GM21360 (cell line): ENCODE results near the gene NPTN.

Experiments used
- ATAC-seq: cut with Tn5 transposase; IDR thresholded peaks from one replicate; pipeline ENCODE4 v1.9.1; 2021; ENCODE audit warnings: mild to moderate bottlenecking, moderate library complexity; ENCODE audit not compliant: unreplicated experiment

Gene NPTN

DNA sequence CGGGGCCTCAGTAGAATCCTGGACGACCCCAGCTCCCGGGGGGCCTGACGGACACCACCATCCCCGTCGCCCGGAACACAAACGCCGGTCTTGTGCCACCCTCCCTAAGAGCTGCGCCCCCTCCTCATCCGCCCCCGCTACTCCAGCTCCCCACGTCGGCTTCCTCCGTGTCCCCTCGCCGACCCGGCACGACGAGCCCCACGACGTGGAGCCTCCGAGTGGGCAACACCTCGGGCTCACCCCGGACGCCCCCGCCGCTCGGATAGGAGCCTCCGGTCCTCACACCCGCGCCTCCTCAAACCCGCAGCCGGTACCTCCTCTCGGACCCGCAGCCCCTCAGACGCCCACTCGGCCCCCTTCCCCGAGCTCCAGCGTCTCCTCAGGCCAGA is 525 bp downstream of the NPTN start:
- ATAC-seq: peak; percentile 4

DNA sequence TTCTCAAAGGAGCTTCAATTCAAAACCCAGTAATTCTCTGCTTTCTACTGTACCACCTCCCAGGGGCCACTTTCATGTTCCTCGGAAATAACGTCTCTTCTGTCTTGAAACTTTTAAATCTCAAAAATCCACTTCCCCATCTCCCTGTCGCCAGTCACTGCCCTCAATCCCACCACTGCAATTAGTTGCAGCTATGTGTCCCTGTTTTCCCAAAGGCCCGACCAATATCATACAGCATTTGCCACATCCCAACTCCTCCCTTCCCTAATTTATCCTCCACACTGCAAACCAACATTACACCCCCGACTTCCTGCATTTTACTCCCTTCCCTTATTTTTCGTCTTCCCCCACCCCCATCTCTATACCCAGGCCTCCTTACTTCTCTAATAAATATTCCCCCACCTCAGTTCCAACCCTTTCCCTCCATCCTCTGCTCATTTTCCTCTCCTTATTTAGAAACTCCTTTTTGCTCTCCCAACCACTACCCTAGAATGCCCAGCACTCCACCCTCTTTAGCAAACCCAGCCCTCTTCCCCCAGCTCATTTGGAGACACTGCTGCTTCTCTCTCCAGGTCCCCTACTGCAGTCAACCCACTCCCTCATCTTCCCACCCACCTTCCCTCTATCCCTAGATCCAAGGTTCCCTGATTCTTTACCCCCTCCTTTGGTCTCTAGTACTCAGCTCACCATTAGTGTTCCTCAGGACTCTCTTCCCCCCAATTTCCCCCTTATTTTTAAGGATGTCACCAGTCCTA is 1.1 kb downstream of the NPTN start:
- ATAC-seq: no peak

DNA sequence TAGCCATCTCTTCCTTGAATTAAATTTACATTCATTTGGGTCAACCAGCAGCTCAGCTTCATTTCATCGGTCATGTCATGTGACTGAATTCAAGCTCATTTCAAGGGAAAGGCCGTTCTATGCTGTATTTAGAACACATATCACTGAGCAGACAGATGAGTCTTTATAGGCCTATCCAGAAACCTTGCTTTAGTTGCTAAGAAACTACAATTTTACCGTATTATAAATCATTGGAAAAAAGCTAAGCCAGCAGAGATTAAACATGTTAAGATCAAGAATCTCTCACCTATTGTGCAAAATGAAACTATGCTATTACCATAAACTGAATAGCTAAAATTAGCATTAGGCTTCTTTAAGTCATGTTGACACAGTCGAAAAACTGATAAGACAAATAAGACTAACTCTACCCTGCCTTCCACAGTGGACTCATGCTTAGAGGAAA is 2.2 kb downstream of the NPTN start:
- no peak for ATAC-seq

DNA sequence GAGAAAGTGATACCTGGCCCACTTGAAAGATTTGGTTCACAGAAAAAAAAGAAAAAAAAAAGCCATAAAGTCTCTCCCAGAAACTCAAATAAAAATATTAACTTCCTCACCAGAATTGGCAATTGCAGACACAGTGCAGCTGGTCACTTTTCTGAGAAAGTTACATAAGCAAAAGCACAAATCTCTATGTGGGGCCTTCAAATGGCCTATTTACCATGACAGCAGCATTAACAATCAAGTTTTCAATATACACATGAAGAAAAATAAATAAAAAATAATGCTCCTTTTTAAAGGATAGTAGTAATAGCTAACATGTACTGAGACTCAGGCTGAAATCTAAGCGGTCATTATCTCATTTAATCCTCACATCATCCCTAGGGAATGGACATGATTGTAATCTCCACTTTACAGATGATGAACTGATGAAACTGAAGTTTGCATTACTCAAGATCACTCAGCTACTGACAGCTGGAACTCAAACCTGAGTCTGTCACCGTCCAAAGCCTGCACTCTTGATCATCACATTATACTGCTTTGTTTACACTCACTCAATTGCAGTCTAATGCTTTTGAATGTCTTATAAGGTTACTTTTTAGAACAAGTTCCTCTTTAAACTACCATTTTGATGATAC is 3.3 kb downstream of the NPTN start:
- ATAC-seq: no peak

DNA sequence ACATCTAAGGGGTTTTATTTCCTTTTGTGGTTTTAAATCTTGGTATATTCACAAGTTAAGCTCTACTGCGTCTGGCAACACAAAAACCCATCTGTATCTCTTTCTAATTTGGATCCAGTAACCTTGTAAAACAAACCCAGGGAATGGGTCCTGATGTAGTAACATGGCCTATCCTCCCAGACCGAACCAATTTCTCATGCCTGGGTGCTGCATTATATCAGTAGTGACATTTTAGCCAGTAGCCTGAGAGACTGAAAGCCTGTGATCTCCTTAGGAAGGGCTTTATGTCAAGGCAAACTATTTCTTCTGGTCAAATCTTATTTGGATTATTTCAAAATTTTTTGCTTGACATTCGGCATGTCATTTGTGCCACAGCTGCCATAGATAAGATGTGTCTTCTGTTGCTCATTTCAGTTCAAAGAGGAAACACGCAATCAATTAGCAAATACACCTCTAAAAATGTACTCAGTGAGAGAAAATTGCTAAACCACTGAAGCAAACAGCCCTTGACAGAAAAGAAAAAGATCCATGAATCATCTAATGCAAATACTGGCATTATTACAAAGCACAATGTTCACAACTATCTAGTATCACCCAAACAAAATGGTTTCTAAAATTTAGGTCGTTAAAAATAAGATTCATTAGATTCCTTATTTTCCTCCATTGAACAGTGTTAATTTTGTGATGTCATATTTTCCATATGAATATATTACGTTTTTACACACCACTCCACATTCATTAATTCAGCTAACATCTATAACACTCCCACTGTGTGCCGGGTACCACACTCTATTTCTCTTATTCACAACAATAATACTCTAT is 4.0 kb downstream of the NPTN start:
- no peak for ATAC-seq

DNA sequence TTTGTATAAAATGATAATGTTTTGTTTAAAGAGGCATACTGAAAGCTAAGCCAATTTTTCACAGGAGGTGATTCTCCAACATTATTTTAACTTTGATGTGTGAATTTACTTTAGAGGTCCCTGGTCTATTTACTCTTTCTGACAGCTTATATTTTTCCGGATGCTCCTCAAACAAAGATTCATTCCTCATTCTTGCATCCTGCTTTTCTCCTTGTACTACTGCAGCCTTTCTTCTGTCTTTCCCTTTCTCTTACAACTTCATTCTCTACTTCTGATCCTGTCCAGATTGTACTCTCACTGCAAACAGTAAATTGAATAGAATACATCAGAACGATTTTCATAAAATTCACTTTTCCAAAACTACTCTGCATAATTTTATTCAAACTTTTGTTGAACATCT is 5.1 kb downstream of the NPTN start:
- no peak for ATAC-seq

DNA sequence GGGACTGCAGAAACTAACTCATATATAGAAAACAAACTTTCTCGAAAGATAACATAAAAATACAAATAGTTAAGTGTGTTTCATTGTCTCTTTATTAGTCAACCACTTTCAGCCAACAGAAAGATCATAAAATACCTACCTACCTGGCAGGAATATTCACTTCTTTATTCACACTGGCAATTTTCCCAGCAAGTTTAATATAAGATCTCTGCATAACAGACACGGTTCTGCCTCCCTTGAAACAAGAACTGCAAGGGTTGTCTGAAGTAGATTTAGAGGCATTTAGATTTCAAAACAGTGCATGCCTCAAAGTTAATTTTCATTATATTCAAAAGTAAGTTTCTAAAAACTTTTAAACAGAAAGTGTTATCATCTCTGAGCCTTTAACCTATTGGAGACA is 7.1 kb downstream of the NPTN start:
- no peak for ATAC-seq

DNA sequence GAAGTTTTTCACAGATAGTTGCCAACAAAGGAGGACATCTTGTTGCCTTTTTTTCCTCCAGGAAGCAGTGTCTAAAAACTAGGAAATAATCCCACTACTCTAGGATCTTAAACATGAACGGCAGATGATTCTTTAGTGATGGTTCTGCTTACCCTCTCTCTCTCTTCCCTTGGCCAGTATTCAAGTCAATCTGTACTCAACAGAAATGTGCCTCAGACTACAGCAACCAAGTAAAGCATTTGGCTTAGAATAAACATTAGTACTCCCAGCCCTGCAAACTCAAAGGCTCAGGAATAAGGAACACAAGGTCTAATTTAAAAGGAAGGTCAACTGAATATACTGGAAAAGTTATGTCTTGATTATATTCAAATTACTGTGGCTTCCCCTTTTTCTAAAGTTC is 8.7 kb downstream of the NPTN start:
- ATAC-seq: no peak

DNA sequence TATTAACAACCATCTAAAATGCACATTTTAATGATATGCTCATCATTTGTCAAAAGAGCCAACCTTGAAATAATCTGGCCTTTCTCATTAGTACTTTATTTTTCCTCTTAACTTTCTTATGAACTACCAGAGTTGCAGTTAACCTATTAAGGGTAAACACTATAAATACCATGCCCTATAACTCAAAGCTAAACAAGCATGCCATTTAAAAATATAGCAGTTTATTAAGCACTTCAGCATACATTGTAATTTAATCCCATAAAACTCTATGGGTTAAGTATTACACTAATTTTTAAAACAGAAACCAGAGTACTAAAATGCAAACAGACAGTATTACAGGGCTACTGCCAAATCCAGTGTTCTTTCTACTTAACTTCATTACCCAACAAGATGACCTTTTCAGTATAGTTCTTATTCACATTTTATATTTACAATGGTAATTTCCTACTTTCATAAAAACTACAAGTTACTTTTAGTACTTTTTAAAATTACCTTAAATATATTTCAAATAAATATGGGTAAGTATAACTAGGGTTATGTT is 11.8 kb downstream of the NPTN start:
- no peak for ATAC-seq

DNA sequence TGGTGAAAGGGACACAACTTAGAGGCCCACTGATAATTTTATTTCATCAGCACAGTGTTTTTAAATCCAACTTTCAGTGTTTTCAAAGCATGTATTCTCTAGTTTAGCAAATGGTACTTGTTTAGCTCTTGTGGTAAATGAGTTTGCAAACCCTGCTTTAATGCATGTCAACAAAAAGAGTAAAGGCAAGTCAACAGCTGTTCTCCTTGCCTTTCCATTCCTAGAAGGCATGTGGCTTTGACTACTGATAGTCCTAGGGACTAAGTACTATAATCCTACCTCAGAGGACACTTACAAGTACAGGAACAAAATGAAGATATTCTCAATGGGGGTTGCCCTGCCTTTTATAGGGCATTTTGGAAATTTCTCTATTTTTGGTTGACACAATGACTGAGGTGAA is 13.1 kb downstream of the NPTN start:
- no peak for ATAC-seq

DNA sequence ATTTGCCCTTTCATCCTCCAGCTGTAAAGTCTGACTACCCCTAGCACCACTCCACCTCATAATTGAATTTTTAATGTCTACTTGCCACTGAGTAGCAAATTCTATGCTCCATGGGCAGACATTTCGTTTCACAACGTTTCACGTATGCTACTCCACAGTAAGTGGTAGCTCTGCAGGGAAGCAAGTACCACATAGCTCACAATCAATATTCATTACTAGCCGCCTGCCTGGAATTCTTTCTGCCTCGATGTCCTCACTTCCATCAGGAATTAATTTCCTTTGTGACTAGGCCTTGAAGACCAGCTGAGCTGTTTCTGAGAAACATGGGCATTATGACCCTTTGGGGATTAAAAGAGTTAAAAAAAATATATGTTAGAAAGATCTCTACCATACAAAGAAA is 15.3 kb downstream of the NPTN start:
- ATAC-seq: no peak

DNA sequence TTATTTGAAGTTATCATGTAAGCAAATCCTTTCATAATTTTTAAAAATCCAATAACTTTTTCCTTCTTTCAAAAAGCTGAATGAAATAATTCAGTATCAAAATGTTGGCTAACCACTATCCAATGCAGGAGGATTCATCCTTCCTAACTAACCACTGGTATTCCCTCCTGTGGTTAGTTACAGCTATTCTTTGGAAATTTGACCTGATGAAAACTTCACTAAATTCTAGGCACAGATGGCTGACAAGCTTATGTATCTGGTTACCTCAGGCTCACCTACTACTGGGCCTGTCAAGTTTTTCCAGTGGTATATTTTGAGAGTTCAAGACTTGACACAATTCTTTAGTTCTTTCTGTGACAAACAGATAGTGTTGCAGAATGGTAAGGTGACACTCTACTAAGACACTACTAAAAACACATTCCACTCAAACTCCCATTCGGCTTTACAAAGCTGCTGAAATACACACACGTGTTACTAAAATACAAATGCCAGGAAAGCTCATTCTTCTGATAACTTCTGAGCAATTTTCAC is 15.8 kb downstream of the NPTN start:
- ATAC-seq: no peak

DNA sequence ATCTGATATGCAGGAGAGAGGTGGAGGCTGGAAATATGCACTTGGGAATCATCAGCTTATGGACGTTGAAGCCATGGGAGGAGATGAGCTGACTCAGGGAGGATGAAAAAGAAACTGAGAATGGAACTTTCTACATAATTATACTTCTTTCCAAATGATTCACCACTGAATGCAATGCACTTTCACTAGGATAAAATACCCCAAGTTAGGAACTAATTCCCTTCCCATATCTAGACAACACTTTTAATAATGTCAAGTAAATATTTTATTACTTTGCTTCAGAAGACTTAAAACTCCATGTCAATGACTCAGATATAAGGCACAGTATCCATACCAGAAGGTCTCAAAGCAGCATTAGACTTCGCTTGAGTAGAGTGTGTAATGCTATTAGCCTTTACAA is 24.2 kb downstream of the NPTN start:
- ATAC-seq: no peak

DNA sequence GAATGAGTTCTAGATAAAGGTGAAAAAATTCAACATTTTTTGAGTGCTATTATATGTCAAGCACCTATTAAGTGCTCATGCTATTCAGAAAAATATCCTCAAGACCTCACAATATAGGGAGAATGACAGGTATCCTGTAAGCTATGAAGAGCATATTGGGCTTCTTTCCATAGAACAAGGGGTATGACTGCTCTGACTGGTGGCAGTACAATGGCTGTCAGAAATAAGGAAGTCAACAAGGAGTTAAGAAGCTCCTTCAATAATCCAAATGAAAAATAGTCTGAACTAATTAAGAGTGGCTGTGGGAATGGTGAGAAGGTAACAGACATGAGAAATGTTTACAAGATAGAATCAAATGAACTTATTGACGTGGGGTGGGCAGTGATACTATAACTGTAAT is 24.7 kb downstream of the NPTN start:
- ATAC-seq: no peak

DNA sequence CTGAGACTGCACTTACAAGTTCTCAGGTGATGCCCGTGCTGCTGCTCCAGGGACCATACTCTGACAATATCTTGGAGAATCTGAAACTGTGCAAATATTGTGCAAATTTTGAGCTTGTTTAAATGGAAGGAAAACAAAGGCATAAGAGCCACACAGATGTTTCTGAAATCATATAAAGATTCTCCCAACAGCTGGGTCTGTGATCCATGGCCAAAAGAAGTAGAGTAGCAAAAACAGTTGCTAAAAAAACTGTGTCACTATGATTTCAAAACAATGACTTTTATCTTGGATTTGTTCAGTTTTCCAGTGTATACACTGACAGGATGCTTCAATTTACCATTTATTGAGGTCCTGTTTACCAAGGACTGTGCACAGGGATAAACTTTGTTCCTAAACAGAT is 25.3 kb downstream of the NPTN start:
- ATAC-seq: no peak

DNA sequence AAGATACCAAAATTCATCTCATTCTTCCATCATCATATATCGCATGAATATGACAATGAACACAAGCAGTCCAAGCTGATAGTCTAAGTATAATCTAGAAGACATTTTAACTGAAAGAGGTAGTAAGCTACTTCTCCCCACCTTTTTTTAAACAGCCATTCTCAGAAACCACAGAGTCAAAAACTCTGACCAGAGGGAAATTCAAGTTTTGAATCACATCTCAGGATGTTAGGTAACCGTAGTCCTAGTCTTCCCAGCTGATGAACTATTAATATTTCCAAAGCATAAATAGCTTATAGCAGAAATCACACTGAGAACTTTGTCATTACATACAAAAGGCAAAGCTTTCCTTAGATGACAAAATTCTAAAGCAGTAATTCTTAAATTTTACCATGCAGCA is 25.8 kb downstream of the NPTN start:
- no peak for ATAC-seq

DNA sequence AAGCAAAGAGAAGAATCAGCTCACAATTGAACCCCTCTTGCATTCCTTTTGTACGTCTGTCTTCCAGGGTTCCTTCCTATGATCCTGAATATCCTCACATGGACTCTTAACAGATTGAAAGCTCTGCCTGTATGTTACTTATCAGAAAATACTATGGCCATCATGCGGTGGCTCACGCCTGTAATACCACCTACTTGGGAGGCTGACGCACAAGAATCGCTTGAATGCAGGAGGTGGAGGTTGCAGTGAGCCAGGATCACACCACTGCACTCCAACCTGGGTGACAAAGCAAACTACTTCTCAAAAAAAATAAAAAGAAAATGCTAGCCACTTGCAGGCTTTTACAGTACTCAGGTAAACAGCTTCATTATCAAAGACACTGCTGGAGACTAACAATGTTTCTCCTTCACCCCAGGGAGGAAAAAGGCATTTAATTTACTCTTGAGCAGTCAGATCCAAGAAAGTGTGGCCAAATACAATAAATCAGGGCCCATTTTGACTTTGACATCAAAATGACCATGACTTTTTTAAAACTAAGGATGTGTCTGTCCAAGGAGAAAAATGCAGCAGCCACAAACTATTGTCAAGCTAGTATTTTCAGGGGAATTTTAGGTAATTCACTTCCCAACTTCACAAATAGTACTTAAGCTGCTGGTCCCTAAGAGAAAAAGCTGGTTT is 27.3 kb downstream of the NPTN start:
- ATAC-seq: no peak

DNA sequence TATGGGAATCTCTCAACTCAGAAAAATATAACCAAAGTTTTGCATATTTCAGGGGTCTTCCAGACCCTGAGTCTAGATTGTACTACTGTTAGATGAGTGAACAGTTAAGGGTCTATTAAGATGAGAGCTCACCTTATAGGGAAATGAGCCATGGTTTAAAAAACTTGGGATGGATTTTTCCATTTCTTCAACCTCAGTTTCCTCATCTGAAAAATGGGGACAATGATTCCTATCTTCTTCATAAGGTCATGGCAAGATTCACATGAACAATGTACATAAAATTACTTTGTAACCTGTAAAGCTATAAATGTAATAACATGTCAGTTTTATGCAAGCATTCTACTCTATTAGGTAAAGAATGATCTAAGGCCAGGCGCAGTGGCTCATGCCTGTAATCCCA is 28.7 kb downstream of the NPTN start:
- ATAC-seq: no peak

DNA sequence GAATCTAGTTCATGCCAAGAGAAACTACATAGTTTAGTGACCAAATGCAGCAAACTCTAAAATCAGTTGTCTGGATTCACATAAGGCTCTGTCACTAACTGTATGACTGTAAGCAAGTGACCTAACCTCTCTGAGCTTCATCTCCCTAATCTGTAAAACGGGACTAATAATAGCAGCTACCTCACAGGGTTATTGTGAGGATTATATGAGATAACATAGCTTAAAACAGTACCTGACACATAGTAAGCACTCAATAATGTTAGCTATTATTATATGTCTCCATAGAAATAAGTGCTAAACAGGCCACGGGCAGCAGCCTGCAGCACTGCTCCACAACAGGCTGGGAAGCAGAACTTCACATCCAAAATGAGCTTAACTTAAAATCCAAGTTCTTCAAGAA is 30.2 kb downstream of the NPTN start:
- no peak for ATAC-seq

DNA sequence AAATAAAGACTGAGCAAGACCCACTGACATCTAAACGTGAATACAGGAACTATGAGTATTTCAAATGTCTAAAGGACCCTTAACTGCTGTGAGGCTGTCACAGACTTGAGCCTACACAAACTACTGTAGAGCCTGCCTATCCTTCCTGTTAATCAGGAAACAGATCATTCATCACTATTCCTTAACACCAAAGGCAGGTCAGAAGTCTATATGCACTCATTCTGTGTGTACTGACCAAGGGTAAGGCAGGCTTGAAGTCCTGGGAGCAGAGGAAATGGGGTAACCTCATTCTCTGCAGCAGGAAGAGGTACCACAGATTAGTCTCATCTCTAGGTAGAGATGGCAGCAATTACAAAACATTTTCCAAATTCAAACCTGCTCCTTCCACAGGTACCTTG is 30.7 kb downstream of the NPTN start:
- ATAC-seq: no peak
